Tibial artery (tissue), 4 donors: Measurements from ENCODE around the gene SCFD2.

ENCODE experiments used
- DNase-seq, 2 donors: peaks; one replicate each; pipeline ENCODE4 v3.0.0-alpha.2; 2019
- H3K27ac ChIP-seq, 2 donors: fragments of 200-600 bp; sonication (generic) in 1 of 2; 1 replicate in 1 of 2; 2 replicates in 1 of 2; pipeline ENCODE4 v1.5.1; 2018 to 2019; ENCODE audit warnings: mild to moderate bottlenecking in 1 of 2
- H3K27me3 ChIP-seq, 2 donors: fragments of 200-600 bp; sonication (generic) in 1 of 2; one replicate each; pipeline versions ENCODE4 v1.5.1 to v1.6.0; 2016 to 2019
- H3K36me3 ChIP-seq, 3 donors: fragments of 200-600 bp; sonication (generic) in 2 of 3; one replicate each; pipeline ENCODE4 v1.5.1; 2016 to 2019; ENCODE audit warnings: mild to moderate bottlenecking in 2 of 3
- H3K4me1 ChIP-seq, 4 donors: fragments of 200-600 bp; sonication (generic) in 2 of 4; 1 replicate in 3 of 4; 2 replicates in 1 of 4; pipeline ENCODE4 v1.5.1; 2016 to 2019
- H3K4me3 ChIP-seq, 2 donors: fragments of 200-600 bp; sonication (generic) in 1 of 2; 1 replicate in 1 of 2; 2 replicates in 1 of 2; pipeline ENCODE4 v1.5.1; 2018 to 2019; ENCODE audit warnings: mild to moderate bottlenecking in 2 of 2
- H3K9me3 ChIP-seq, 3 donors: fragments of 200-600 bp; sonication (generic) in 1 of 3; one replicate each; pipeline ENCODE4 v1.5.1; 2016 to 2019
- CTCF ChIP-seq, 2 experiments: fragments of 200-600 bp in 1 of 2; fragments of 450-650 bp in 1 of 2; IDR thresholded peaks; one replicate each; pipeline ENCODE4 v1.5.1; 2017 to 2019; ENCODE audit warnings: antibody characterized with exemption in 2 of 2, mild to moderate bottlenecking in 1 of 2, moderate library complexity in 1 of 2
- intact Hi-C: fragments of 100-400 bp; cut with DNase I; formaldehyde crosslinking; loops from one replicate; pipeline ENCODE4 v1.15.0; 2023; ENCODE audit warnings: low total_unique reads

SCFD2 gene

GRCh38 chr4:52982946-52983340 lies 382.9 kb downstream of the SCFD2 start:
- intact Hi-C loops = loop anchor here (2.0 to 10.0 kb wide), 4 partner anchors 118 to 738 kb away; partner anchors contain the start of gene RASL11B
- DNase-seq = no peak
- TF ChIP-seq CTCF (IDR thresholded peaks at IDR 0.05) = no peak
- H3K27me3 ChIP-seq = no peaks in the 10 kb centered on the region
- no peaks in the 10 kb centered on the region for H3K36me3 ChIP-seq
- H3K27ac ChIP-seq = no peak overlapping the region
- H3K4me1 ChIP-seq = no peaks in the 10 kb centered on the region
- no peaks in the 10 kb centered on the region for H3K9me3 ChIP-seq
- no peak overlapping the region for H3K4me3 ChIP-seq

GRCh38 chr4:52982255-52982945 lies 383.5 kb downstream of the SCFD2 start:
- peak; percentile 64 to 66 for TF ChIP-seq CTCF (IDR thresholded peaks at IDR 0.05)
- Histone ChIP-seq H3K36me3 (no peaks in the 10 kb centered on the region), H3K27ac (no peak overlapping the region), H3K4me1 (no peaks in the 10 kb centered on the region), H3K27me3 (no peaks in the 10 kb centered on the region), H3K4me3 (no peak overlapping the region), H3K9me3 (no peaks in the 10 kb centered on the region)
- DNase-seq = no peak
- intact Hi-C loops = loop anchor here (2.0 to 10.0 kb wide), 4 partner anchors 118 to 738 kb away; partner anchors contain the start of gene RASL11B

DNA sequence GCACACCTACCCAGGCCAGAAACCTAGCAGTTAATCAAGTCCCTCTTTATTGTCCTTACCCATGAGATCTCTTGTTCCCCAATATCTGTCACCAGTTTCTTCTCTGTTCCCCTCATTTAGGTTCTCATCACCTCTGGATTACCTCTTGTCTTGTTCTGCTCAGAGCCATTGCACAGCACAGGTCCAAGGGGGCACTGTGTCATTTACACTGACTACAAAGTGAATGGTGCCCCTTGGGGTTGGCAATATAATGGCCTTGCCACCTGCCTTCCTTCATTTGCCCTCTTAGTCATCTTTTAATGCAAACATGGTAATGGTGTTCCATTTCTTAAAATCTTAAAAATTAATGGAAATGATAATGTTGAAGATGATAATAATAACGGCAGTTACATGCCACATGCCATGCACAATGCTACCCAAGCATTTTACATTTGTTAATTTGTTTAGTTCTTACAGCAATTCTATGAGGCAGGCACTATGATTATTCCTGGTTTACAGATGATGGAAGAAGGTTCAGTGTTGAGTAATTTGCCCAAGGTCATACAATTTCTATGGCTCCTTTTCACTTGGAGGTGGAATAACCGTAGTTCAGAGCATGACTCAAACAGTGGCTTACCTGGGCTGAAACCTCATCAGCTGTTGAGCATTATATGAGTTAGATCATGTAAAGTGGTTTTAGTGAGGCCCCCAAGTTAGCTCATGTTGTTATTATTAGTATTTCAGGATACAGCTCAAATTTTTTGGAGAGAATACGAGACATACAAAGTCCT lies 385.9 kb downstream of the SCFD2 start:
- Histone ChIP-seq H3K27me3 (no peaks in the 10 kb centered on the region), H3K9me3 (no peaks in the 10 kb centered on the region), H3K27ac (no peak overlapping the region), H3K4me1 (no peaks in the 10 kb centered on the region), H3K36me3 (no peaks in the 10 kb centered on the region), H3K4me3 (no peak overlapping the region)
- TF ChIP-seq CTCF (IDR thresholded peaks at IDR 0.05) = no peak
- DNase-seq = no peak
- intact Hi-C loops = loop anchor here (10.0 kb wide), 3 partner anchors 115 to 735 kb away; partner anchors contain the start of gene RASL11B

- no peaks in the 10 kb centered on the region for H3K36me3 ChIP-seq
- TF ChIP-seq CTCF (IDR thresholded peaks at IDR 0.05) = no peak
- intact Hi-C loops = no loop called here
- no peaks in the 10 kb centered on the region for H3K4me1 ChIP-seq
- no peak overlapping the region for H3K4me3 ChIP-seq
- no peaks in the 10 kb centered on the region for H3K27me3 ChIP-seq
- no peak overlapping the region for H3K27ac ChIP-seq
- H3K9me3 ChIP-seq = no peaks in the 10 kb centered on the region
- DNase-seq = no peak
Observed at GRCh38 chr4:52979020-52979419, 386.8 kb downstream of the SCFD2 start.

DNA sequence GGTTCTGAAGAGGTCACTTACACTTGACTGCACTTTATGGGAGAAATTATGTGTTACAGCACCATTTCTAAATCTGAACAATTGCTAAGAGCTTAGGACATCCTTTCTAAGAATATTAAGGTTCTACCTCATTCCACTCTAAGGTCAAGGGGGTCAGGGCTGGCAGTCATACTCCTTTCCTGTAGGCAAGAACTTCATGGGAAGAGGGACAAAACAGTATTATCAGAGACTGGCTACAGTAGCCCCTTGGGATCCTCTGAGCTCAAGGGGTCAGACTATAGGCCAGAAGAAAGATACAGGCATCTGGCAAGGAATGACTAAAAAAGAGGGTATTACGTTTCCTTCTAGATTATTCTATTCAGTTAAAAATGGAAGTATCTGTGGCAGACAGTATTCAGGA lies 388.6 kb downstream of the SCFD2 start:
- no peaks in the 10 kb centered on the region for H3K36me3 ChIP-seq
- no peak overlapping the region for H3K27ac ChIP-seq
- no peak overlapping the region for H3K4me3 ChIP-seq
- intact Hi-C loops = no loop called here
- no peak for DNase-seq
- H3K27me3 ChIP-seq = no peaks in the 10 kb centered on the region
- no peaks in the 10 kb centered on the region for H3K4me1 ChIP-seq
- H3K9me3 ChIP-seq = no peaks in the 10 kb centered on the region
- no peak for TF ChIP-seq CTCF (IDR thresholded peaks at IDR 0.05)
